GM19099 (cell line): ENCODE data around the gene CHN2.

Source experiments
- POLR2A ChIP-seq: IDR thresholded peaks from 3 replicates; pipeline ENCODE4 v1.6.1; 2011; ENCODE audit warnings: low read depth; ENCODE audit not compliant: insufficient read length; ENCODE audit errors: extremely low read depth

The CHN2 gene

DNA sequence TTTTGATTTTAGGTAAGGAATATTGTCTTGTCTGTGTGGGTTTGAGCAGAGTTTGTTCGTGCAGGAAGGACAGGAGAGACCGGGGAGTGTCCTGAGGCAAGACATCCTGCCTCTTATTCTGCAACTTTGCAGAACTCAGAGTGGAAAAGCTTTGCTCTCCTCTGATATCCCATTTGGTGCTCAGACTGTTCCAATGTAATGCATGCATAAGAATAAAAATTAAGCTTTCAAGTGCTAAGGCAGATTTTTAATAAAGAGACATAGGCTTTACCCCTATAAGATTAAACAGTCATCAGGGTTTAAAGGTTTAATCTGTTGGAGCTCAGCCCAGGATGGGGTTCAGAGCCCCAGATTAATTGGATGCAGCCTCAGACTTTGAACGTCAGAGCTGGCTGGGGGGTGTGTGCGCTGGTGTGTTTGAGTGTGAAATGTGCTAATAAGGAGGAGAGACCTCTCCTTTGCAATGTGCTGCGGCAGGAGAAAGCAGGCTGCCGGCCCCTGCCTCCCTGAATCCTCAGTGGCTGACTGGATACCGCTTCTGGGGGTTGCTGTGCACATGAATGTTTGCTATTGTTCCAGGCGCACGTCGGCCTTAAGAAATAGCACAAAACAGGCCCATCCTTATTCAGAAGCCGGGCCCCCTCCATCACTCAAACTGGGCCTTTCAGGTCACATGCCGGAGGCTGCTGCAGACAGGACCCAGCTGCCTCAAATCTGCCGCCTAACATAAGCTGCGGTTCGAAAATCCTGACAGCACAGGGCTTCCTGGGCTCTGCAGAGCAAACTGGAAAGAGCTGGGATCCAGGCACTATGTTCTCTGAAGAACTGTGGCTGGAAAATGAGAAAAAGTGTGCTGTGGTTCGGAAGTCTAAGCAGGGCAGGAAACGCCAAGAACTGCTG lies 285.0 kb downstream of the CHN2 start:
- no peak for TF ChIP-seq POLR2A

GRCh38 chr7:29480451-29480850 lies 285.9 kb downstream of the CHN2 start:
- no peak for TF ChIP-seq POLR2A

GRCh38 chr7:29480934-29481651 lies 286.5 kb downstream of the CHN2 start:
- TF ChIP-seq POLR2A = no peak

DNA sequence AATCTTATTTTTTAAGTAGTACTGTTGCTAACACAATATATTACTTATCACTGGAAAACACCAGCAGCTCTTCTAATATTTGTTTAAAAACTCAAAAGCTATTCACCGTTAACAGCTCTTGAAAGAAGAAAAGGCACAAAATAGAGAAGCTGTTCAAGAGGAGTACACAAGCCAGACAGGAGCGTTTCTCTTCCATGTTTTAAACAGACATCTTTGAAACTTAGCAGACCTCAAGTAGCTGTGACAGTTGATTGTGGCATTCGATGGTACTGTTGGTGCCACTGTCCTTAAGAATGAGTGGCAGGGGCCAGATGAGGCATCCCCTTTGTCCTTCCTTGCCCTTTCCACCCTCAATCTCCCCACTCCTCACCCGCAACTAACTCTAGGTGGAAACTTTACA lies 287.5 kb downstream of the CHN2 start:
- TF ChIP-seq POLR2A = no peak

- no peak for TF ChIP-seq POLR2A
Measured at GRCh38 chr7:29483219-29484104, 288.9 kb downstream of the CHN2 start.

DNA sequence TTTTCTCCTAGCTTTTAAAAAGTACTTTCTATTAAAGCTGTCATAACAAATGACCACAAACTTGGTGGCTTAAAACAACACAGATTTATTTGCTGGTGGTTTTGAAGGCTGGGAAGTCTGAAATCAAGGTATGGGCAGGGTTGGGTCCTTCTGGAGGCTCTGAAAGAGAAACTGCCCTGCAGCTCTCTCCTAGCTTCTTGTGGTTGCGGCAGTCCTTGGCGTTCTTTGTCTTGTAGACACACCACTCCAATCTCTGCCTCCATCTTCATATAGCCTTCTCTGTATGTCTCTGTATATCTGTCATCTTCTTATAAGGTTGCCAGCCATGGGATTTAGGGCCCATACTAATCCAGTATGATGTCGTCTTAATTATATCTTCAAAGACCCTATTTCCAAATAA lies 289.7 kb downstream of the CHN2 start:
- TF ChIP-seq POLR2A = no peak

DNA sequence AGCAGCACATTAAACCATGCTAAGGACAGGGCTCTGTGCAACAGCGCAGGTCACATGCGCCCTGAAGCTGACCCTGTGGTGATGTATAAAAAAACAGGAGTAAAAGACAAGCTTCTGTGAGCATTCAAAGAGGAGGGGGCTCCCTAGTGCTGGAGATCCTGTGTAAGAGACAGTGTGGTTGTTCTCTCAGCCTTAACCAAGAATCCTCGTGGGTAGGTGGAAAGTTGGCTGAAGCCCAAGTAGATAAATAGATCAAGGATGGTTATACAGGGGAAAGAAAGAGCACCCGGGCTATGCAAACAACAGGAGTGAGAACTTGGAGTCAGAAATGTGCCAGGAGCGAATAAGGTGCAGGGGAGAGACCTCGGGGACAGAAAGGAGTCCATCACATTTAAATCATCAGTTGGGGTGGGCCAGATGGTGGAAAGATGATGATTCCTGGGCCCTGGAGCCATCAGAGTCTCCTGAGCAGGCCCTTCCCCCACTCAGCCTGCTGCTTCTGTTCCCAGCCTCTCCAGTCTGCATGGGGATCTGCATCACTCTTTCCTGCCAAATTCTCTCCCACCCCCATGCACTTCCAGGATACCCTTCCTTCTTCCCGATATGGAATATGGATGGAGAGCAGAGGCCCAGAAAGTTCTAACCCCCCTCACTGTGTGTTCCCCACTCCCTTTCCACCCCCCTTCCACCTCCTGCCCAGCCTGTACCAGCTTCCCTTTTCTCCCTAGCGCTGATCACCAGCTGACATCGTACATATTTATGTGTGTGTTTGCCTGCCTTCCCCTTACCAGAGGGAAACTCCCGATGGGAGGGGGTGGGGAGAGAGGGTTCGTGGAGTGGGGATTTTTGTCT lies 291.0 kb downstream of the CHN2 start:
- no peak for TF ChIP-seq POLR2A

GRCh38 chr7:29486191-29486700 lies 291.7 kb downstream of the CHN2 start:
- no peak for TF ChIP-seq POLR2A

DNA sequence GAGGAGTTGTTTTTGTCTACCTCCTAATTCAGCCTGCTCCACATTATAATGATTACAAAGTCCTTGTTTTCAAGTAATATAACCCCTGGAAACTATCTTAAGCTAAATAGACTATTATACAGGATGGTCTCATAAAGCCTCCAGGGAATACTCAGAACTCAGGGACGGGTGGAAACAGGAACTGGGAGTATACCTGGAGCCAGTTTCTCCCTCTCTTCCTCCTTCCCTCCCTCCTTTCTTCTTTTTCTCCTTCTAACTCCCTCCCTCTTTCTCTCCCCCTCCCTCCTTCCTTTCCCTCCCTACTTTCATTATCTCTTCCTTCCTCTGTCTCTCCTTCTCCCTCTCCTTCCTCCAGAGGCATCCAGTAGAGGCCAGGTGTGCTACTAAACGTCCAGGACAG lies 292.8 kb downstream of the CHN2 start:
- TF ChIP-seq POLR2A = no peak

DNA sequence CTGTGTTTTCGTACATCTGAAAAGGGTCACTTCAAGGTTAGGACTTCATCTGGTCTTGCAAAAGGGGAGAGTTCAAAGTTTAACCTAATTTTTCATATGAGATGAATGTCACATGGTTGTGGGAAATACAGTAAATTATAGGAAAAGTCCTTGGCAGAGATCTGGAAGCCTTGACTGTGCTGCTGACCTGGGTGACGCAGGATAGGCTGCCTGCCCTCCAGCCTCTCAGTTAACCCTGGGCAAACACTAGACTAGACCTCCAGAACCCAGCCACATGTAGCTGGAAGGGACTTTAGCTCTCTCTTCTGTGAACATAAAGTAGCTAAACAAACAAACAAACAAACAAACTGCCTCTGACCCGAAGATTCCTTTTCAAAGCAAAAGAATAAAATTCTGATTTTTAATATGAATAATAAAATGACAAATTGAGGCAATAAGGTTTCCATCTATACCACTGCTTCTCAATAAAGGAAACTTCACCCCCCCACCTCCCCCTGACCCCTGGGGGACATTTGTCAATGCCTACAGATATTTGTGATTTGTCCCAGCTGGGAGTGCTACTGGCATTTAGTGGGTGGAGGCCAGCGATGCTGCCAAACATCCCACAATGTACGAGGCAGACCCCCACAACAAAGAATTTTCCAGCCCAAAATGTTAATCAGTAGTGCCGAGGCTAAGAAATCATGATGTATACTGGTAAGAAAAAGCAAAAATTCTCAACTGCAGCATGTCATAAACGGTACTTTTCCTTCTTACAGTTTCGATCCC lies 293.8 kb downstream of the CHN2 start:
- no peak for TF ChIP-seq POLR2A

DNA sequence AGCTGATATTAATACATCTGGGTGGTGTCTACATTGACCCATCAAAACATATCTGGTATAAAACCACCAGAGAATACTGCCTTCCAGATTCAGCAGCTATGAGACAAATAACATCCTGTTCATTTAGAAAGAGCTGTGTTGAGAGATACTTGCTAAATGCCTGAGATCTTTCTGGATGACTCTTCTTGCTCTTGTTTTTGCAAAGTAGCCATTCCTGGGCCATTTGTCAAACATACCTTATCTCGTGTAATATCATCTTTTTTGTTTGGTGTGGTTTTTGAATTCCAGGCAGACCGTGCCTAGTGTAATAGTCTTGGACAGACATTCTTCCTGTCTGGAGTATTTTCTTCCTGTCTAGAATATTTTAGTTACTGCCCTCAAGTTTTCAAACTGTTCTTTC lies 294.4 kb downstream of the CHN2 start:
- TF ChIP-seq POLR2A = no peak

GRCh38 chr7:29490094-29490607 lies 295.6 kb downstream of the CHN2 start:
- no peak for TF ChIP-seq POLR2A

- TF ChIP-seq POLR2A = no peak
Measured at GRCh38 chr7:29494350-29494749, 299.8 kb downstream of the CHN2 start.

- no peak for TF ChIP-seq POLR2A
Measured at GRCh38 chr7:29495653-29496052, 301.1 kb downstream of the CHN2 start.
